Neural cell (in vitro differentiated cells): Measurements from ENCODE around the gene SLC22A5.

Experiments used
- EP300 ChIP-seq: fragments of 450-650 bp; conservative IDR thresholded peaks from 2 replicates; pipeline ENCODE4 v1.6.1; 2014; ENCODE audit warnings: antibody characterized with exemption, mild to moderate bottlenecking, moderate library complexity; ENCODE audit not compliant: poor library complexity, severe bottlenecking
- EZH2 ChIP-seq: fragments of 200-600, 300-800 bp; shearing (Covaris generic), sonication (generic); IDR thresholded peaks from 2 replicates; pipeline ENCODE4 v1.6.1; 2014; ENCODE audit warnings: antibody characterized with exemption, low read length, borderline replicate concordance, mild to moderate bottlenecking; ENCODE audit not compliant: insufficient read depth, poor library complexity, severe bottlenecking
- POLR2AphosphoS5 ChIP-seq: IDR thresholded peaks from 2 replicates; pipeline ENCODE4 v1.6.1; 2012
- RAD21 ChIP-seq: fragments of 450-650 bp; conservative IDR thresholded peaks from 2 replicates; pipeline ENCODE4 v1.6.1; 2014; ENCODE audit warnings: antibody characterized with exemption, mild to moderate bottlenecking, moderate library complexity
- TF ChIP-seq, protein P1 (sequence below): fragments of 450-650 bp; IDR thresholded peaks from 2 replicates; pipeline ENCODE4 v1.5.1; 2014; ENCODE audit warnings: antibody characterized with exemption, mild to moderate bottlenecking, moderate library complexity; ENCODE audit not compliant: poor library complexity, severe bottlenecking
- TF ChIP-seq, protein P2 (sequence below): IDR thresholded peaks from 2 replicates; pipeline ENCODE4 v1.6.1; 2012; ENCODE audit warnings: borderline replicate concordance

DNA sequence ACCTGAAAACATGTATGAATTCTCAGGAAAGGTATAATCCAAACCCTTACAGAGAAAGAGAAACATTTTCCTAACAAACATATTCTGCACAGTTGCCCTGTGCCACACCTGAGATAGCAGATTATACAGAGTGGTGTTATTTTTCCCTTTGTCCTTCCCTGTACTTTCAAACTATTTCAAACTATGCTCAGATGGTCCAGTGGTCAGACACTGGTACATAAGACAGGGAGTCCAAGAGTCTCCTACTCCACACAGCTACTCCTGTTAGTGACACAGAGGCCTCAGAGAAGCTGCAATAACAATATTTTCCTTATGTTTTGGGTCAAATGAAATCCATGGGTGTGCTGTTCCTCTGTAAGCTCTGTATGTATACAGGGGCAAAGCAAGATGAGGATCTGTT, 30.0 kb upstream of the SLC22A5 start:
- TF ChIP-seq EZH2 (no peak), RAD21 (no peak), EP300 (no peak), POLR2AphosphoS5 (no peak)
- TF ChIP-seq, protein P1, sequence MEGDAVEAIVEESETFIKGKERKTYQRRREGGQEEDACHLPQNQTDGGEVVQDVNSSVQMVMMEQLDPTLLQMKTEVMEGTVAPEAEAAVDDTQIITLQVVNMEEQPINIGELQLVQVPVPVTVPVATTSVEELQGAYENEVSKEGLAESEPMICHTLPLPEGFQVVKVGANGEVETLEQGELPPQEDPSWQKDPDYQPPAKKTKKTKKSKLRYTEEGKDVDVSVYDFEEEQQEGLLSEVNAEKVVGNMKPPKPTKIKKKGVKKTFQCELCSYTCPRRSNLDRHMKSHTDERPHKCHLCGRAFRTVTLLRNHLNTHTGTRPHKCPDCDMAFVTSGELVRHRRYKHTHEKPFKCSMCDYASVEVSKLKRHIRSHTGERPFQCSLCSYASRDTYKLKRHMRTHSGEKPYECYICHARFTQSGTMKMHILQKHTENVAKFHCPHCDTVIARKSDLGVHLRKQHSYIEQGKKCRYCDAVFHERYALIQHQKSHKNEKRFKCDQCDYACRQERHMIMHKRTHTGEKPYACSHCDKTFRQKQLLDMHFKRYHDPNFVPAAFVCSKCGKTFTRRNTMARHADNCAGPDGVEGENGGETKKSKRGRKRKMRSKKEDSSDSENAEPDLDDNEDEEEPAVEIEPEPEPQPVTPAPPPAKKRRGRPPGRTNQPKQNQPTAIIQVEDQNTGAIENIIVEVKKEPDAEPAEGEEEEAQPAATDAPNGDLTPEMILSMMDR = no peak
- TF ChIP-seq, protein P2, sequence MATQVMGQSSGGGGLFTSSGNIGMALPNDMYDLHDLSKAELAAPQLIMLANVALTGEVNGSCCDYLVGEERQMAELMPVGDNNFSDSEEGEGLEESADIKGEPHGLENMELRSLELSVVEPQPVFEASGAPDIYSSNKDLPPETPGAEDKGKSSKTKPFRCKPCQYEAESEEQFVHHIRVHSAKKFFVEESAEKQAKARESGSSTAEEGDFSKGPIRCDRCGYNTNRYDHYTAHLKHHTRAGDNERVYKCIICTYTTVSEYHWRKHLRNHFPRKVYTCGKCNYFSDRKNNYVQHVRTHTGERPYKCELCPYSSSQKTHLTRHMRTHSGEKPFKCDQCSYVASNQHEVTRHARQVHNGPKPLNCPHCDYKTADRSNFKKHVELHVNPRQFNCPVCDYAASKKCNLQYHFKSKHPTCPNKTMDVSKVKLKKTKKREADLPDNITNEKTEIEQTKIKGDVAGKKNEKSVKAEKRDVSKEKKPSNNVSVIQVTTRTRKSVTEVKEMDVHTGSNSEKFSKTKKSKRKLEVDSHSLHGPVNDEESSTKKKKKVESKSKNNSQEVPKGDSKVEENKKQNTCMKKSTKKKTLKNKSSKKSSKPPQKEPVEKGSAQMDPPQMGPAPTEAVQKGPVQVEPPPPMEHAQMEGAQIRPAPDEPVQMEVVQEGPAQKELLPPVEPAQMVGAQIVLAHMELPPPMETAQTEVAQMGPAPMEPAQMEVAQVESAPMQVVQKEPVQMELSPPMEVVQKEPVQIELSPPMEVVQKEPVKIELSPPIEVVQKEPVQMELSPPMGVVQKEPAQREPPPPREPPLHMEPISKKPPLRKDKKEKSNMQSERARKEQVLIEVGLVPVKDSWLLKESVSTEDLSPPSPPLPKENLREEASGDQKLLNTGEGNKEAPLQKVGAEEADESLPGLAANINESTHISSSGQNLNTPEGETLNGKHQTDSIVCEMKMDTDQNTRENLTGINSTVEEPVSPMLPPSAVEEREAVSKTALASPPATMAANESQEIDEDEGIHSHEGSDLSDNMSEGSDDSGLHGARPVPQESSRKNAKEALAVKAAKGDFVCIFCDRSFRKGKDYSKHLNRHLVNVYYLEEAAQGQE = no peak
